Activated CD4-positive, alpha-beta T cell treated with anti-CD3 and anti-CD28 coated beads for 1 hour (primary cell): ENCODE measurements around the gene CLEC2L.
"Not testable (repeated sequence)": the region's sequence is repeated elsewhere in the genome, so short reads cannot be mapped to it uniquely, and the experiment has no call there.

Source experiments
- DNase-seq: peaks from one replicate; pipeline ENCODE4 v3.0.0-alpha.2; 2020

Gene CLEC2L

DNA sequence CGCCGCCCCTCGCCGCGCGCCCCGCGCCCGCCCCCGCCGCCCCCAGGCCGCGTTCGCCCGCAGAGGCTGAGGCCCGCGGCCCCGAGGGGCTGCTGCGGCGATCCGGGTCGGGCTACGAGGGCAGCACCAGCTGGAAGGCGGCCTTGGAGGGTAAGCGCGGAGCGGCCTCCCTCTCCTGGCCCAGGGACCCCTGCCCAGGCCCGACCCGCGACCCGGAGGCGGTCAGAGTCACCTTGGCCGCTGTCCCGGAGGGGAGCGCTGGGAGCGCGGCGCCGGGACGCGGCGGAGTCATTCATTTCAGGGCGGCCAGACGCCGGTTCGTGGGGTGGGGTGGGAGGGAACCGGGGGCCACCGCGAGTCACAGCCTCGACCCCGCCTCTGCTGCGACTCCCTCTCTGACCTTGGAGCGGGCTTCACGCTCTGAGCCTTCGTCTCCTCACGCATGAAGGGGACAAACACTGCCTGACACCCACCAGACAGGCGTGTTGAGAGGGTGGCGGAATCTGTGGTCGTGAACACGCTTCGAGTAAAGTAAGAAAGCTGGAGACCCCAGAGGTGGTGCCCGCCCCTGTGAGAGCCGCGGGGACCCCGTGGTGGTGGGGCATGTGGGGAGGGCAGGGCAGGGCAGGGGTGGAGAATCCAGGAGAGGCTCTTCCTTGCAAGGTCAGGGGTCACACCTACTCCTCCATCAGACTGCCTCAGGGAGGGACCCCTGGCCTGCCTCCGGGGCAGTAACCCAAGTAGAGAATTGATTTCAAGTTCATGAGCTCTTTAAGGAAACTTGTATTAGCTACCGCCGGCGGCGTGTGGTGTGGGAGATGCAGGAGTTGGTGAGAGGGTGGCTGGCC lies 707 bp downstream of the CLEC2L start:
- no peak for DNase-seq

DNA sequence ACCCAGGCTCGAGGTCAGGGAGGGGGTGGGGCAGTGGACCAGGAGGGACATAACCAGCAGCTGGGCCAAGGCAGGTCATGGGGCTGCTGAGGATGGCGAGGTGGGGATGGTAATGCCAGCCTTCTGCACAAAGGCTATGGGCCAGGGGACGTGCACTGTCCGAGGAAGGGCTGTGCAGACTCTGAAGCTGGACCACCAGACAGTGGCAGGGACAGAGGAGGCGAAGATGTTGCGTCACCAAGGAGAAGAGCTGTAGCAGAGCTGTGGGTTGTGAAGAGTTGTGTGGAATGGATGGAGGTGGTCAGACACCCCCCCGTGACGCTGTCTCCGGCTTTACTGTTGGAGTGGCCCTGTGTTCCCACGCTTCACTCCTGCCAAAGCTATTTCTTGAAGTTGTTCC lies 1.8 kb downstream of the CLEC2L start:
- no peak for DNase-seq

DNA sequence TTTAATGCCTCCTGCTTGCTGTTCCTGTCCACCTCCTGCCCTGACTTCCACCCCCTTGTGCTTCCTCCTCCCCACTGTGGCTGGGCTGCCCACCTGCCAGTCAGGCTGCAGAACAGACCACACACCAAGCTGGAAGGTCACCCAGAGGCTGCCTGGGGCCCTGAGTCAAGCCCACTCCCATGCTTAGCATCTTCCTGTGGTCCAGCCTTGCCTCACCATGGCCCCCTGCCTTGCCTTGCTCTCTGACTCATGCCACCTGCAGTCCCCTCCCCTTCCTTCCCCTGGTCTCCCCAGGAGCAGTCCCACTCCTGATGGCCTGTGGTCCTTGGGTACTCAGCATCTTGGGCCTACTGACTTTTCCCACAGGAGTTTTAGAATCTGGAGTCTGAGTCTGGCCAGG lies 2.3 kb downstream of the CLEC2L start:
- DNase-seq = no peak

DNA sequence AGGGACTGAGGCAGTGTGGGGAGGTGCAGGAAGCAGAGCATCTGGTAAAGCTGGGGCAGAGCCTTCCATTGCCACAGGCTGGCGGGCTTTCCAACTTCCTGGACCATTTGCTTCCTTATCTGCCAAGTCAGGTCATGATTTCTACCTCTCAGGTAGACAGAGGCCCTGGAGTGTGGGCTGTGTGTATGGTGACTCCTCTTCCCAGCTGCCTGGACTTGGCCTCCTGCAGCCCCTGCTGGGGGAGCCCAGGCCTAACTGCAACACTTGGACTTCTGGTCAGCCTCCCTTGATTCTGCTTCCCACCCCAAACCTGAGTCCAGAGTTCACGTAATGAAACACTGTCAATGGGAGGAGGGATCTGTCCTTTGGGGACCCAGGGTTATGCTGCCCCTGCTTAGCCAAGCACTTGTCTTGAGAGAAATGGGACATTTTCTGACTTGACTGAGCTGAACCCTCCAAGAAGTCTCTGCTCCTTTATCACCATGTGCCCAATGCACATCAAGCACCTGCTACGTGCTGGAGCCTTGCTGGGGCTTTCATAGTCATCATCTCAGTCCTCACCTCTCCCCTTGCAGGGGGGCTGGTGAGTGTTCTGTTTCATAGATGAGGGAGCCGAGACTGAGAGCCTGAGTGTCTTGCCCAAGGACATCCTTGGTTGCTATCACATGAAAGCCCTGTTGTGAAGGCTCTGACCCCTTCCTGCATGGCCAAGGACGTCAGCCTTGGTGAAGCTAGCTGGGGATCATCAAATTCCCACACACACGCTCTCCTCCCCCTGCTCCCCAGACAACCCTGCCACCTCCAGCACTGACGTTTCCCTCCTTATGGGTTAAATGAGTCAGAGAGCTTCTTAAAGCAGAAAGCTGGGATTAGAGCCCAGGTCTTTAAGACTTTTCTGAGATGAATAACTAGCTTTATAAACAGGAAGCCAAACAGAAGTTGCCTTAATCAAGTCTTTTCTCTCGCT lies 3.4 kb downstream of the CLEC2L start:
- no peak for DNase-seq

DNA sequence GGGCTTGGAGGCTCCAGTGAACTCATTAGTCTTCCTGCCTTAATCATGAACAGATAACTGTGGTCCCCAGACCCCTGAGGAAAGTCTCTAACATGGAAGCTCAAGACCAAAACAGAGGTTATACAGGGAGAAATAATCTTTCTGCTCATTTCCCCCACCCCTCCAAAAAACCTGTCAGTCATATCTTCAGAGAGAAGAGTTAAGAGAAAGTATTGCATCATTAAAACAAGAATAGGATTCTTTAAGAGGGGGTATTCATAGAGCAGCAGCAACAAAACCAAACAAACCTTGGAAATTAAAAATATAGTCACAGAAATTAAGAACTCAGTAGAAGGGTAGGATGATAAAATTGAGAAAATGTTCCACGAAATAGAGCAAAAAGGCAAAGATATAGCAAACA lies 7.6 kb downstream of the CLEC2L start:
- DNase-seq = no peak

DNA sequence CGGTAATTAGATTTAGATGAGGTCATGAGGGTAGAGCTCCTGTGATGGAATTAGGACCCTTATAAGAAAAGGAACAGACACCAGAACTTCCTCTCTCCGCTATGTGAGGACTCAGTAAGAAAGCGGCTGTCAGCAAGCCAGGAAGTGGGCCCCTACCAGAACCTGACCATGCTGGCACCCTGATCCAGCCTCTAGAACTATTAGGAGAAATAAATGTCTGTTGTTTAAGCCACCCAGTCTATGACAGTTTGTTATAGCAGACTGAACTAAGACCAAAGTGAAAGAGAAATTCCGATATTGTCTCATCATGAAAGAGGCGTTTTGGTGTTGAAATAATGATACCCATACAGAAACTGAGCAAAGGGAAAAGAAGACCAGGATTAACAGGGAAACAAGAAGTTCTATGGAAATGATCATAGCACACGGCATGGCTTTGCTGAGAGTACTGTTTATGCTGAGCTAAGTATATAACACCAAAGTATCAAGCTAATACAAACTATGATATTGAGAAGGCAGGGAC lies 9.2 kb downstream of the CLEC2L start:
- no peak for DNase-seq

DNA sequence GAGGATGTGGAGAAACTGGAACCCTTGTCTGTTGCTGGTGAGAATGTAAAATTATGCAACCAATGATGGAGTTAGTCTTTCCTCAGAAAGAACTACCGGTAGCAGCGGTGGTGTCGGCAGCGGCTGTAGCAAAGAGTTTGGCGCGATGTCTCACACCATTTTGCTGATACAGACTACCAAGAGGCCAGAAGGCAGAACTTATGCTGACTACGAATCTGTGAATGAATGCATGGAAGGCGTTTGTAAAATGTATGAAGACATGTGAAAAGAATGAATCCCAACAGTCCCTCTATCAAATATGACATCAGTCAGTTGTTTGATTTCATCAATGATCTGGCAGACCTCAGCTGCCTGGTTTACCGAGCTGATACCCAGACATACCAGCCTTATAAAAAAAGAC lies 10.6 kb downstream of the CLEC2L start:
- DNase-seq = no peak

DNA sequence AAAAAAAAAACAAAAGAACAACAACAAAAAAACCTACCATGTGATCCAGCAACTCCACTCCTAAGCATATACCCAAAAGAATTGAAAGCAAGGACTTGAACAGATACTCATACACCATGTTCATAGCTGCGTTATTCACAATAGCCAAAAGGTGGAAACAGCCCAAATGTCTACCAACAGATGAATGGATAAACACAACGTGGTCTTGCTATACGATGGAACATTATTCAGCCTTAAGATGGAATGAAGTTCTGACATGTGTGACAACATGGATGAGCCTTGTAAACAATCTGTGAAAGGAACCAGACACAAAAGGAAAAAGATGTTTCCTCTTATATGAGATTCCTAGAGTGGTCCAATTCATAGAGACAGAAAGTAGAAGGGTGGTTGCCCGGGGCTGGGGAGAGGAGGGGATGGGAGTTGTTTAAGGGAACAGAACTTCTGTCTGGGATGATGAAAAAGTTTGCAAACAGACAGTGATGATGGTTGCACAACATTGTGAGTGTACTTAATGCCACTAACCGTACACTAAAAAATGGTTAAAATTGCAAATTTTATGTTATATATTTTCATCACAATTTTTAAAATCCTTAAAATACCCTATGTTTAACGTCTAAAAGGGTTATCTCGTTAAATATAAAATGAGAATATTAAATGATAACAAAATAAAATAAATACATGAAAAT lies 11.6 kb downstream of the CLEC2L start:
- DNase-seq = no peak

DNA sequence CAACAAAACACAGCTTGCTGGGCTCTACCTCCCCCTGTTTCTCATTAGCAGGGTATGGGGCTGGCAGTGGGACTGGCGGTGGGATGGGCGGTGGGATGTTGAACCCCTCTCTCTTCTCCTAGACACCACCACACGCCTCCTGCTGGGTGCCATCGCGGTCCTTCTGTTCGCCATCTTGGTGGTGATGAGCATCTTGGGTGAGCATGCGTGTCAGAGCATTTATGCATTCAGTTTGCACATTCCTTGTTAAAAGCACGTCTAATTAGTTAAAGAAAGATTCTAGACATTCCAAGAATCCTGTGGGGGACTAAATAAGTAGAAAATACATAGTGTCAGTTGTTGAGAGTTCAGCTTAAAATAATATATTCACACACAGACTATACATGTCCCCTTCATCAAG lies 12.7 kb downstream of the CLEC2L start:
- no peak for DNase-seq

DNA sequence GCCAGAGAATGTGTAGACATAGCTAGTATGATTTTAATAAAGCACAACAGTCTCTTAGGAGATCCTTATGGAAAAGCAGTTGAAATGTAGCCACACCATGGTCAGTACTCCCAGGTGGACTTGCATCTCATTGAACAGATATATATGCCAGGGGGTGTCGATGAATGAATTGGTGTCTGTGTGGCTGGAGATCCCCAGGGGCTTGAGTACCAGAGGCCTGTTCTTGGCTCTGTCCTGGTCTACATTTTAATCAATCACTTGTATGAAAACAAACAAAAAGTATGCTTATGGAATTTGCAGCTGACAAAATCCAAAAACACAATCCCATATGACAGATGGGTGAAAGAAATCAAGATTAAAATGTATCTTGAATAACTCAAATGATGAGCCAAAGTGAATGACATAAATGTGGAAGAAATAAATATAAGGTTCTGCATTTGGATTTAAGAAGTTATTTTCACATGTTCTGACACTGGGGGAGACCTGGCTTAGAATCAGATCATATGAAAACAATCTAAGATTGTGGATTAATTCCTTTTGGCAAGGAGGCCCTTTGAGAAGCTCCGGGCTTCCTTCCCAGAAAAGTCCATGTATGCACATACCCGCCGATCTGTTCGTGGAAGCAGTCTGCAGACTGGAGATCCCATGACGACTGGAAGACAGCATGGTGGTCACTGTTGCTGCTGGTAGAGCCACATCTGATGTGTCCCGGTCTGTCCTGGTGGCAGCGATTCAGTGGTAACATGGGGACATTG lies 15.6 kb downstream of the CLEC2L start:
- no peak for DNase-seq

DNA sequence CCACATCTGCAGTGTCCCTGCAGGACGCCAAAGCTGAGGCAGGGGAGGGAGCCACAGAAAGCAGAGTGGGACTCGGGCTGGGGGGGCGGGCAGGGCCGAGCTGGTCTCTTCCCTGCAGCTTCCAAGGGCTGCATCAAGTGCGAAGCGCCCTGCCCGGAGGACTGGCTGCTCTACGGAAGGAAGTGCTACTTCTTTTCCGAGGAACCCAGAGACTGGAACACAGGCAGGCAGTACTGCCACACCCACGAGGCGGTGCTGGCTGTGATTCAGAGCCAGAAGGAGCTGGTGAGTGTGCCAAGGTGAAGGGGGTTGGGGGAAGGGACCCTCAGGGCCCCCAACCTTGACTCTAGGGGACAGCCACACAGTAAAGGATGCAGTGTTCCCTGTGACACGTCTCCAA lies 16.7 kb downstream of the CLEC2L start:
- DNase-seq = no peak

DNA sequence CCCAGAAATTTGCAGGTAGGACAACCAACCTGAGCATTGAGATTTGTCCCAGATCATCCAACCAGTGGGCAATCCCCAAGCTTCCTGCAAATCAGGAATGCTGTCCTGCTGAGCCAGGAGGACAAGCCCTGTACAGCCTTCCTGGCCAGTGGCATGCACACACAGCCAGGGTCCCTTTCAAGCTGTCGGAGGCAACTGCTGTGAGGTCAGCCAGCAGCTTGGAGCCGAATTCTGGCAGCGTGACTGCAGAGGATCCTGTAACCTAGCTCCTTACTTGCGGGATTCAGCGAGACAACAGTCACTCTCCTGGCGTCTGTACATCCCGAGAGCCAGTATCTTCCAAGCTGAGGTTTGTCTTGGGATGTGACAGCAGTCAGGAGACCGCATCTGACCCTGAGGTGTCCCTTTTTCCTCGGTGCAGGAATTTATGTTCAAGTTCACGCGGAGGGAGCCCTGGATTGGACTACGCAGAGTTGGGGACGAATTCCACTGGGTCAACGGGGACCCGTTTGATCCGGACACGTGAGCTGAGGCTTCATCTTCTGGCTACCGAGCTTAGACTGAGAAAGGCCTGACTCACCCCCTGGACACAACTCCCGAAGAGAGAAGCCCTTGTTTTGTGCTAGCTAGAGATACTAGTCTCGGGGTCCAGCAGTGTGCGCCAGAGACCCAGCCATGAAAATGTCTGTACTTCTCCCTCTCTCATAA lies 18.3 kb downstream of the CLEC2L start:
- DNase-seq = no peak

DNA sequence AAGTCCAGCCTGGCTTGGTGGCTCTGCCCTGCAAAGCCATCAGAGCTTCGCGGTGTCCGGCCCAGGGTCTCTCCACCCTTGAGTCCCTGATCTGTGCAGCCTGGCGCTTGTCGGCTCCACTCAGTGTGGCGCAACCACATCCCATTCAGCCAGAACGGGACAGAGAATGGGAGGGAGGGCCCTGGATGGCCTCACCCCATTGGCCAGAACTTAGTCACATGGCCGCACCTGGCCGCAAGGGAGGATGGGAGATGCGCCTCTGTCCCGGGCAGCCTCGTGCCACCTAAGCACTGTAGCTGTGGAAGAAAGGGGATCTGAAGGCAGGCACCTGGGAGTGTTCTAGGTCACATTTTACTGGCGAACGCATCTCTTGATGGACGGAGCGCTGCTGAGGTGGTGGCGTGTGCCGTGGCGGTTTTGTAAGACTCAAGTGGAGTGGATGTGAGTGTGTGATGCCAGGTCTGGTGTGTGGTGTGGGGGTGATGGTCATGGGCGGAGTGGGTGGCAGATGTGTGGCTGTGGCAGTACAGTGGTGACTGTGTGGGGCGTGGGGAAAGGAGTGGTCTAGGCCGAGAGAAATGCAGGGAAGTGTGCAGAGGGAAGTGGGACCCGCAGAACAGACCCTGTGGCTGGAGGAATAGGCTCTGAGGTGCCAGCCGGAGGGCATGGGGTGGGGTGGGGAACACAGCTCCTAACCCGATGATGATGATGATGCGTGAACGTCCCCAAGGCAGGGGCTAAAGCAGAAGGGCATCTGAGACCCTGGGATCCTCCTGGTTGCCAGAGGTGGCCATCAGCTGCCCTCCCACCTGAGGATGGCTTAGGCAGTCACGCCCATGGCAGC lies 19.0 kb downstream of the CLEC2L start:
- no peak for DNase-seq

DNA sequence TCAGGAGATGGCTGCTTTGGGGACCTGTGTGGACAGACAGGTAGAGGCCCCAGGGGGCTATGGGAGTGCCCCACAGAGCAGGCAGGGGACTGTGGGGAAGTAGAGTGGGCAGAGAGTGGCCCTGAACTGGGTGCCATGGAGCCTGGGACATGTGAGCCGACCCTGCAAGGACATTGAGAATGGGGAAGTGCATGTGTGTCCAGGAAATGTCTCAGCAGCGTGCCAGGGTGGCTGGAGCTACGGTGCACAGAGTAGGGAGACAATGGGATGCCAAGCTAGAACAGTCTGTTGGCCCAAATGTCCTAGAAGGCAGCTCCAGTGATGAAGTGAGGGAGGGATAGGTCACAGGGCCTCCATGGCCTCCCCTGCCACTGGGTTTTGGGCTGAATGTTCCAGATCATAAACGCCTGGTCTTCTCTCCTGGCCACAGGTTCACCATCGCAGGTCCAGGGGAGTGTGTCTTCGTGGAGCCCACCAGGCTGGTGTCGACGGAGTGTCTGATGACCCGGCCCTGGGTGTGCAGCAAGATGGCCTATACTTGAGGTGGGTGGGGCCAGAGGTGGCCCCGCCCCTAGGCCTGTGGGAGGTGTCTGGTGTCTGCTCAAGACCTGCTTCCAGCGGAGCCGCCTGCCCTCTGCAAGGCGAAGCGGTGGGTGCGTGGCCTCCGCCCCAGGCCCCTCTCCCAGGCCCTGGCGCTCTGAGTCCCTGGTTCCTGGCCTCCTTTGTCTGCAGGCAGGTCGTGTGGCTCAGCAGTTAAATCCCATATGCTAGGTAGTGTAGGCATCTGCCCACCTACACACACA lies 20.5 kb downstream of the CLEC2L start:
- DNase-seq = no peak

DNA sequence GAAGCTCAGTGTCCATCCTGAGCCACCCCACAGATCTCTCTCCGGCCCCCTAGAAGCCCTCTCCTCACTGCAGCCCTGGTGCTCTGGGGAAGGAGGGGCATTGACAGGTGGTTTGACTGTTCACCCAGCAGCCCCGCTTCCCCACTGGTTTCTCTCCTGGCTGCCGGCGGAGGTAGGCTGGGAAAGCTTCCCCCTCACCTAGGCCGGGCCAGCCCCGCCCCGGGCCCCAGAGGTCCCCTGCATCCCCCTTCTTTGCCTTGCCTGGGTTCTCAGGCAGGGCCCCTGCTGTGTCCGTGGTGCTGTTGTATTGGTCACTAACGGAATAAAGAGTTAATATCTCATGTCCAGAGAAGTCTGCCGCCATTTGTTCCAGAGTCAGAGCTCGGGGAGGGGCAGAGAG lies 21.2 kb downstream of the CLEC2L start:
- no peak for DNase-seq

DNA sequence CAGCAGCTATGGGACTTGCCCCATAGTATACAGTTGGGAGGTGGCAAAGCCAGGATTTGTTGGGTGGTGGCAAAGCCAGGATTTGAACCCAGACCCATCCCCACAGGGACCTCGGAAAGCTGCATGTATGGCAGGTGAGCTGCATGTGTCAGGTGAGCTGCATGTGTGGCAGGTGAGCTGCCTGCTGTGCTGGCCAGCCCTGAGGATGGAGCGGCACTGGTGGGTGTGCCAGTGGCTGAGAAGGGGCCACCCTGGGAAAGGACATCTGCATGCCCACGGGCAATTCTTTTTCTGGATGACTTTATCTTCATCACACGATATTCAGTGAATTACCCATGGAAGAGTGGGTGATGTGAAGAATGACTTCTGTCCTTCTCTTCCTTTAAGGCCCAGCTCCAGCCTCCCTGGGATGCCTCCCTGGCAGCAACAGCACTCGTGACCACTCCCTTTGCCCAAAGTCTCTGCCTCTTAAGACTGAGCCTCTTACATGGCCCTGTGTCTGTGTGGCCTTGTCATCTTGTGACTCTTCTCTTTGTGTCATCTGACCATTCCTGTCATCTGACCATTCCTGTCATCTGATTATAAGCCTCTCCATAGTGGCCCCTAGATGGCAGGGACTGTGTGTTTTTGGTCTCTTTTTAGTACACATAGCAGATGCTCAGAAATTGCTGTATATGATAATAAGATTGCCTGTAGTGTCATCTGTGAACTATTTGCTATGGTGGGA lies 25.0 kb downstream of the CLEC2L start:
- DNase-seq = no peak

DNA sequence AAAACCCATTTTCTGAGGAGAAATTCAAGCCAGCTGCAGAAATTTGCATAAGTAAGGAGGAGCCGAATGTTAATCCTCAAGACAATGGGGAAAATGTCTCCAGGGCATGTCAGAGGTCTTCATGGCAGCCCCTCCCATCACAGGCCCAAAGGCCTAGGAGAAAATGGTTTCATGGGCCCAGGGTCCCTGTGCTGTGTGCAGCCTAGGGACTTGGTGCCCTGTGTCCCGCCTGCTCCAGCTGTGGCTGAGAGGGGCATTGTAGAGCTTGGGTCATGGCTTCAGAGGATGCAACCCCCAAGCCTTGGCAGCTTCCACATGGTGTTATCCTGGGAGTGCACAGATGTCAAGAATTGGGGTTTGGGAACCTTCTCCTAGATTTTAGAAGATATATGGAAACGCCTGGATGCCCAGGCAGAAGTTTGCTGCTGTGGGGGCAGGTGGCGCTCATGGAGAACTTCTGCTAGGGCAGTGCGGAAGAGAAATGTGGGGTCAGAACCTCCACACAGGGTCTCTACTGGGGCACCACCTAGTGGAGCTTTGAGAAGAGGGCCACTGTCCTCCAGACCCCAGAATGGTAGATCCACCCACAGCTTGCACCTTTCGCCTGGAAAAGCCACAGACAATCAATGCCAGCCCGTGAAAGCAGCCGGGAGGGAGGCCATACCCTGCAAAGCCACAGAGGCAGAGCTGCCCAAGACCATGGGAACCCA lies 30.7 kb downstream of the CLEC2L start:
- not testable (repeated sequence) for DNase-seq

DNA sequence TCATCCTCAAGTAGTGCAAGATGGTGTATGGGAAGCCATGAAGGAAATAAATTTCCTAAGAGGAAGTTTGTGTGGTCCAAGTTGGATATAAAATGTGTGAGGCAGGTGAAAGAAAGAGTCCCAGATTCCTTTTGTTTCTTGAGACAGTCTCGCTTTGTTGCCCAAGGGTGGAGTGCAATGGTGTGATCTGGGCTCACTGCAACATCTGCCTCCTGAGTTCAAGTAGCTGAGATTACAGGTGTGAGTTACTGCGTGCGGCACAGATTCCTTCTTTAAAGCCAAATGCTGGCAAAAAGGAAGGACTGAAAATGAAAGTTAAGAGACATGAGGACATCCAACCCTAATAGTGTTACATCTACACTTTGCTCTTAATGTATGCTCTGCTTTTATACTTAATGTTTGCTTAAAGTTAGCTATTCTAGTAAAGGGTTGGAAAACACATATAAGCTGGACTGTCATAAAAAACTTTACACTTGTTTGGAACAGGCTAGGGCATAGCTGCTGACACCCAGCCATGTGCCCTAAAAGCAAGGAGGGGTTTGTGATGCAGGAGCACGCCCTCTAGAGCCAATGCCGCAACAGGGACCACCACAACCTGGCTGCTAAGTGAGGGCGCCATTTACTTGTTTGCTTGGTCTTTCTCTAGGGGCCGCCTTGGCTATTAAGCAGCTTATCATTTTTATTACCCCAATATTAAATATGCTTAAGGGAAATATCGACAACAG lies 34.5 kb downstream of the CLEC2L start:
- DNase-seq = no peak
